ENCODE data around the gene LTA. TPM values are rescaled to one million over a fixed set of nuclear protein-coding genes. Genes with fewer than 3 reads are reported as not detected.
A peak's percentile ranks its signal among the peaks of the same experiment; 100 is the strongest.
"Not testable (repeated sequence)": the region's sequence is repeated elsewhere in the genome, so short reads cannot be mapped to it uniquely, and the experiment has no call there.

LTA gene
- total and polyA plus RNA-seq, 2 experiments from 2014 or later, result not detected

DNA sequence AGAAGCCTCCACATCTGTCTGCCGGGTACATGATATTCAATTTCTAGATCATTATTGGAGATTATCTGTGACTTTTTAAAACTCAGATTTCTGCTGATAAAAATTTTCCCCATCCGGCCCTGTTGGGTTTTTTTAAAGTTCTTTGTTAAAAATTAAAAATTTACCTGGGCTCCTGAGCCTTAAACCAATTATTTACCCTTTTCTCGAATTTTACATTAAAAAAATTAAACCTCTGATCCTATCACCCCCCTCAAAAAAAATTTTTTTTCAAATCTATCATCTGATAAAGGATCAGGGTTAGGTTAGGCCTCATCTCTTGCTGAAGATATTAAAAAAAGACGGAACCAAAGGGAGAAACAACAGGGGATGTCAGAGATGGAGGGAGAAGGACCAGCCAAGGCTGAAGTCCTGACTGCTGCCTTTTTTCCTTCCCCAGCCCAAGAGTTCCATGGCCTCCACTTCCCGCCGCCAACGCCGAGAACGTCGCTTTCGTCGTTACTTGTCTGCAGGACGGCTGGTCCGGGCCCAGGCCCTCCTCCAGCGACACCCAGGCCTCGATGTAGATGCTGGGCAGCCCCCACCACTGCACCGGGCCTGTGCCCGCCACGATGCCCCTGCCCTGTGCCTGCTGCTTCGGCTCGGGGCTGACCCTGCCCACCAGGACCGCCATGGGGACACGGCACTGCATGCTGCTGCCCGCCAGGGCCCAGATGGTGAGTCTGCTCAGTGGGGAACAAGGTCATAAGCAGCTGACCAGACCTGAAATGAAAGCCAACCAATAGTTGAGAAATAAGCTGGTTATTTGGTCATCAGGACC is 24.2 kb upstream of the LTA start:
- Histone ChIP-seq H3K4me1 (ENCODE audit: insufficient read depth) (peaks cover 10% of the 10 kb centered on the region; the same call in 1 of the 2 replicates), H3K27me3 (replicated peaks; ENCODE audit: insufficient read depth) (no peaks in the 10 kb centered on the region), H3K36me3 (ENCODE audit: low read depth) (peaks cover 9% of the 10 kb centered on the region; the same call in 1 of the 2 replicates), H4K20me1 (ENCODE audit: insufficient read depth) (no peaks in the 10 kb centered on the region), H3K9ac (peak overlapping the region; percentile 95), H2AFZ (peak overlapping the region; percentile 88), H3F3A (ENCODE audit: insufficient read depth) (peaks cover 4% of the 10 kb centered on the region; the same call in 1 of the 2 replicates), H3K9me3 (ENCODE audit: low read depth) (no peaks in the 10 kb centered on the region), H3K9me2 (ENCODE audit: insufficient read depth) (no peaks in the 10 kb centered on the region), H3K4me3 (peak overlapping the region; percentile 88), H3K4me2 (ENCODE audit: unreplicated experiment) (peak overlapping the region; percentile 91), H3K27ac (peak overlapping the region; percentile 75), H3K79me2 (ENCODE audit: insufficient read depth) (peaks cover 58% of the 10 kb centered on the region)
- 83 to 84% methylated on average over 23 to 24 of the region's 24 CpGs for WGBS, 2 experiments (ENCODE audit: low coverage in 1 of 2, low lambda C conversion rate in 2 of 2, missing lambda C conversion rate in 2 of 2)
- in situ Hi-C loops (cut with MboI), result no loop called here
- TF ChIP-seq EZH2phosphoT487 (IDR thresholded peaks at IDR 0.05; ENCODE audit: insufficient read depth, low read depth) (no peak), EZH2 (IDR thresholded peaks at IDR 0.05; ENCODE audit: insufficient read depth, poor library complexity, severe bottlenecking) (no peak)
- DNase-seq, result no peak

GRCh38 chr6:31548544-31548873 is 23.6 kb upstream of the LTA start:
- no peak for DNase-seq
- TF ChIP-seq EZH2phosphoT487 (IDR thresholded peaks at IDR 0.05; ENCODE audit: insufficient read depth, low read depth) (no peak), EZH2 (IDR thresholded peaks at IDR 0.05; ENCODE audit: insufficient read depth, poor library complexity, severe bottlenecking) (no peak)
- Histone ChIP-seq H3K79me2 (ENCODE audit: insufficient read depth) (peaks cover 58% of the 10 kb centered on the region), H2AFZ (no peak overlapping the region), H3K9ac (peak overlapping the region; percentile 95; the same call in 1 of the 2 replicates), H3K27ac (no peak overlapping the region), H3K27me3 (replicated peaks; ENCODE audit: insufficient read depth) (no peaks in the 10 kb centered on the region), H4K20me1 (ENCODE audit: insufficient read depth) (no peaks in the 10 kb centered on the region), H3K9me3 (ENCODE audit: low read depth) (no peaks in the 10 kb centered on the region), H3K36me3 (ENCODE audit: low read depth) (peaks cover 15% of the 10 kb centered on the region; the same call in 1 of the 2 replicates), H3F3A (ENCODE audit: insufficient read depth) (peaks cover 4% of the 10 kb centered on the region; the same call in 1 of the 2 replicates), H3K4me2 (ENCODE audit: unreplicated experiment) (peak overlapping the region; percentile 91), H3K9me2 (ENCODE audit: insufficient read depth) (no peaks in the 10 kb centered on the region), H3K4me1 (ENCODE audit: insufficient read depth) (peaks cover 10% of the 10 kb centered on the region; the same call in 1 of the 2 replicates), H3K4me3 (peak overlapping the region; percentile 88)
- in situ Hi-C loops (cut with MboI), result no loop called here
- 96 to 98% methylated on average over 2 of the region's 2 CpGs for WGBS, 2 experiments (ENCODE audit: low coverage in 1 of 2, low lambda C conversion rate in 2 of 2, missing lambda C conversion rate in 2 of 2)

DNA sequence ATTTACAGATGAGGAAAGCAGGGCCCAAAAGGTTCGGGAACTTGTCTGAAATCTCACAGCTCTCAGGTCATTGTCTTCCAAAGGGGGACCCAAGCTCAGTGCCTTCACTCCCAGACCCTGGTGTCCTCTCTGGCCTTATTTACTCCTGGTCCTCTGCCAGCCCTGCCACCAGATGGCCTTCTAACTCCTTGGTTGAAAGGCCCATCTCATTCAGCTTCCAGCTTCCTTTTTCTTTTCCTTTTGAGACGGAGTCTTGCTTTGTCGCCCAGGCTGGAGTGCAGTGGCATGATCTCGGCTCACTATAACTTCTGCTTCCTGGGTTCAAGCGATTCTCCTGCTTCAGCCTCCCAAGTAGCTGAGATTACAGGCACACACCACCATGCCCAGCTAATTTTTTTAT is 20.7 kb upstream of the LTA start:
- H3K9me3 ChIP-seq (ENCODE audit: low read depth); H3F3A ChIP-seq (ENCODE audit: insufficient read depth); H3K27me3 ChIP-seq (replicated peaks; ENCODE audit: insufficient read depth); H3K9ac ChIP-seq; in situ Hi-C loops (cut with MboI); H3K4me3 ChIP-seq; H3K27ac ChIP-seq; H3K9me2 ChIP-seq (ENCODE audit: insufficient read depth); H4K20me1 ChIP-seq (ENCODE audit: insufficient read depth); H3K4me2 ChIP-seq (ENCODE audit: unreplicated experiment); H2AFZ ChIP-seq: not testable (repeated sequence)
- WGBS, 2 experiments (ENCODE audit: low coverage in 1 of 2, low lambda C conversion rate in 2 of 2, missing lambda C conversion rate in 2 of 2), result 70 to 73% methylated on average over 5 of the region's 5 CpGs
- H3K36me3 ChIP-seq (ENCODE audit: low read depth), result peaks cover 28% of the 10 kb centered on the region
- H3K79me2 ChIP-seq (ENCODE audit: insufficient read depth), result peaks cover 71% of the 10 kb centered on the region
- peak; percentile 60 for DNase-seq
- peaks cover 10% of the 10 kb centered on the region; the same call in 1 of the 2 replicates for H3K4me1 ChIP-seq (ENCODE audit: insufficient read depth)

- Histone ChIP-seq H3K27ac (no peak overlapping the region), H3K4me2 (ENCODE audit: unreplicated experiment) (no peak overlapping the region), H3K27me3 (replicated peaks; ENCODE audit: insufficient read depth) (no peaks in the 10 kb centered on the region), H3K4me1 (ENCODE audit: insufficient read depth) (peaks cover 30% of the 10 kb centered on the region), H3K79me2 (ENCODE audit: insufficient read depth) (peaks cover 32% of the 10 kb centered on the region), H3K4me3 (no peak overlapping the region), H3F3A (ENCODE audit: insufficient read depth) (peaks cover 26% of the 10 kb centered on the region), H3K9me3 (ENCODE audit: low read depth) (no peaks in the 10 kb centered on the region), H3K9ac (no peak overlapping the region), H2AFZ (no peak overlapping the region), H4K20me1 (ENCODE audit: insufficient read depth) (no peaks in the 10 kb centered on the region), H3K36me3 (ENCODE audit: low read depth) (peaks cover 22% of the 10 kb centered on the region), H3K9me2 (ENCODE audit: insufficient read depth) (no peaks in the 10 kb centered on the region)
- in situ Hi-C loops (cut with MboI), result no loop called here
- TF ChIP-seq EZH2phosphoT487 (IDR thresholded peaks at IDR 0.05; ENCODE audit: insufficient read depth, low read depth), result no peak
- no peak for TF ChIP-seq EZH2 (IDR thresholded peaks at IDR 0.05; ENCODE audit: insufficient read depth, poor library complexity, severe bottlenecking)
- 87 to 93% methylated on average over 3 of the region's 3 CpGs for WGBS, 2 experiments (ENCODE audit: low coverage in 1 of 2, low lambda C conversion rate in 2 of 2, missing lambda C conversion rate in 2 of 2)
- no peak for DNase-seq
These were observed 15.8 kb upstream of the LTA start for GRCh38 chr6:31556307-31556706.

Data from GM23248 (cell line).